Ectodermal cell (in vitro differentiated cells): ENCODE measurements around the gene ARRDC3.
A peak's percentile ranks its signal among the peaks of the same experiment; 100 is the strongest.
"Not testable (repeated sequence)": the region's sequence is repeated elsewhere in the genome, so short reads cannot be mapped to it uniquely, and the experiment has no call there.

ENCODE experiments used
- H3K27ac ChIP-seq: 2 replicates; pipeline ENCODE4 v1.7.0; 2013; ENCODE audit warnings: mild to moderate bottlenecking, low read depth, low read length; ENCODE audit not compliant: insufficient read depth, poor library complexity, severe bottlenecking
- H3K27me3 ChIP-seq: 2 replicates; pipeline ENCODE4 v1.7.0; 2013; ENCODE audit warnings: mild to moderate bottlenecking, low read length; ENCODE audit not compliant: insufficient read depth, control insufficient read depth, poor library complexity, severe bottlenecking
- H3K36me3 ChIP-seq: one replicate; pipeline ENCODE4 v1.7.0; 2013; ENCODE audit warnings: low read length; ENCODE audit not compliant: control insufficient read depth, insufficient read depth
- H3K4me1 ChIP-seq: one replicate; pipeline ENCODE4 v1.7.0; 2013; ENCODE audit warnings: low read length; ENCODE audit not compliant: control insufficient read depth, insufficient read depth
- H3K4me3 ChIP-seq: 2 replicates; pipeline ENCODE4 v1.7.0; 2013; ENCODE audit warnings: low read depth, low read length, control low read depth; ENCODE audit not compliant: insufficient read depth
- H3K9me3 ChIP-seq: 2 replicates; pipeline ENCODE4 v1.7.0; 2013; ENCODE audit warnings: mild to moderate bottlenecking, low read length, moderate library complexity; ENCODE audit not compliant: control insufficient read depth
- WGBS, 2 experiments: methylation state at CpG; one replicate each; pipeline ENCODE4 v1.1.7; 2013; ENCODE audit warnings: missing lambda C conversion rate in 2 of 2; 5-methylcytosine and 5-hydroxymethylcytosine counted together

The ARRDC3 gene

DNA sequence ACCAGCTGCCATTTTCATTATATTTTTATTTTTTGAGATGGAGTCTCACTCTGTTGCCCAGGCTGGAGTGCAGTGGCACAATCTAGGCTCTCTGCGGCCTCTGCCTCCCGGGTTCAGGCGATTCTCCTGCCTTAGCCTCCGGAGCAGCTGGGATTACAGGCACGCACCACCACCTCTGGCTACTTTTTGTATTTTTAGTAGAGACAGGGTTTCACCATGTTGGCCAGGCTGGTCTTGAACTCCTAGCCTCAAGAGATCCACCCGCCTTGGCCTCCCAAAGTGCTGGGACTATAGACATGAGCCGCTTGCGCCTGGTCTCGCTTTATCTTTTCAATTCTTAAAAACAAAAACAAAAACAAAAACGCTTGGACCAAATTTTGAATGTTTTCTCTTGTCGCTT lies 2.5 kb upstream of the ARRDC3 start:
- H3K36me3 ChIP-seq, H3K27ac ChIP-seq, H3K4me1 ChIP-seq, H3K4me3 ChIP-seq, H3K9me3 ChIP-seq, H3K27me3 ChIP-seq: not testable (repeated sequence)
- WGBS, 2 experiments, result 86 to 91% methylated on average over 11 of the region's 11 CpGs

DNA sequence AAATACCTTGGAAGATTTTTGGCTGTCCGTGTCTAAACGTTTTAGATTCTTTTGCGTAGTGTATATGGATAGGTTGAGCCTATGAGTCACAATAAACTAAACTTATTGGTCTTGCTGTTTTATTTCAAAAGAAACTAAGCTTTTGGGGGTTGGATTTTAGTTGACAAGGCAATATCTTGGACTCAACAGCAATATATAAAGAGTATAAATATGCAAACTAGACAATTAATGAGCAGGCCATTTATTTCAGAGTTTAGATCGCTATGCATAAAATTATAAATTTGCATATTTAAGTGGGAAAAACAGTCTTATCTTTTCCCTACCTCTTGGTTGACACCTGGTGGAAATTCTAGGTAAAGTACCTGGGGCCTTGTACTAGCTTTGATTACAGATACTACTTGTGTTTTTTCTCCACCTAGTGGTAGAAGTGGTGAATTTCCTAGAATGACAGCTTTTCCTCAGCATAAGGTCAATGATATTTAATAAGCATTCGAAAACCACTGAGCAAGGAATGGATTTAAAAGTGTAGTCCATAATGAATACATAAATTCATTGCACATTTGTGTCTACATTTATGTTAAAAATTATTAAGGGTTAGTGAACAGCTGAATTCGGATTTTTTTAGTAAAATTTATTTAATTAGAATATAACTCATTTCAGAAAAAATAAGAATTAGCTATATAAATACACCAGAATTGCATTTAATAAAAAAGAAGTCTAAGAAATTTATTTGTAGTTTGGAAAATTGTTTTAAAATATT lies 1.7 kb upstream of the ARRDC3 start:
- no peaks in the 10 kb centered on the region for H3K9me3 ChIP-seq
- H3K27ac ChIP-seq, result no peak overlapping the region
- H3K36me3 ChIP-seq, result no peaks in the 10 kb centered on the region
- H3K4me1 ChIP-seq, result no peaks in the 10 kb centered on the region
- H3K27me3 ChIP-seq, result no peaks in the 10 kb centered on the region
- 12% methylated on average over 5 of the region's 6 CpGs; no CpG with 5 or more reads in 1 of the 2 experiments for WGBS, 2 experiments
- H3K4me3 ChIP-seq, result no peak overlapping the region

DNA sequence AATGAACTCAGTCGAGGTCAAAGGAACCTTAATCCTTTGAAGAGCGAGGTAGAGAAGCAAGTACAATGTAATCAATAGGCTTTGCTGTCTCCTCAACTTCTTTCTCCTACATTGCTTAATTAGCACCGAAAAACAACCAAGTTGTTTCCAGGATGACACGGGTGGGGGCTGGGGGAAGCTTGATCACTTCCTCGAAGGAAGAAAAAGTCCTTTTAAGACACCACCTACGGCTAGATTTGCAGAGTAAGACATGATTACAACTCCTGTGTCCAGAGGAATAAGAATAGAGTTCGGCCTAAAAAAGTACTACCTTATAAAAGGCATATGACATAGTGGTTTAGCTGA lies 811 bp upstream of the ARRDC3 start:
- 2 to 7% methylated on average over 6 to 7 of the region's 7 CpGs for WGBS, 2 experiments
- H3K4me1 ChIP-seq, result no peaks in the 10 kb centered on the region
- H3K27me3 ChIP-seq, result no peaks in the 10 kb centered on the region
- no peaks in the 10 kb centered on the region for H3K9me3 ChIP-seq
- no peaks in the 10 kb centered on the region for H3K36me3 ChIP-seq
- H3K4me3 ChIP-seq, result peak overlapping the region; percentile 79
- H3K27ac ChIP-seq, result peak overlapping the region; percentile 100

DNA sequence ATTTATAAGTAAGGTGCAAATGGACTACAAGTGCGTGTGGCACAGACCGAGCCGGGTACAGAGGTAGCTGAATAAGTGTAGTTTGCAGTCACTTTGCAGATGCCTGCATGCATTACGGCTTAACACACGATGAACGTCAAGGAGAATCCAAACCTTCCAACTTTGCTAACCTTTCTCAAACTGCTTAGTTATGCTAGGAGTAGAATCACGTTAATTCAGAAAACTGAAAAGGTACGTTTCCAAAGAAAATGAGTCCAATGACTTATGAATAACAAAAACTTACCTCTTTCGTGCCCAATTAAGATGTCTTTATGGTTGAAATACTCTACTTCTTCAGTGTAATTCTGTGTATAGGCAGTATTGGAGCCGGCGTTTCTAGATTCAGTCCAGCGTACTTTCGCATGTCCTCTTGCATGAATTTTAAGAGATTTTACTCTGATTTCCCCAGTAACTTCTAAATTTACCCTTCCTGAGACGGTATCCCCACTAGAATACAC lies 539 bp downstream of the ARRDC3 start:
- Histone ChIP-seq H3K36me3 (no peaks in the 10 kb centered on the region), H3K9me3 (no peaks in the 10 kb centered on the region), H3K4me1 (peaks cover 4% of the 10 kb centered on the region), H3K27ac (peak overlapping the region; percentile 100), H3K27me3 (no peaks in the 10 kb centered on the region), H3K4me3 (peak overlapping the region; percentile 79)
- 0 to 1% methylated on average over 14 of the region's 14 CpGs for WGBS, 2 experiments

DNA sequence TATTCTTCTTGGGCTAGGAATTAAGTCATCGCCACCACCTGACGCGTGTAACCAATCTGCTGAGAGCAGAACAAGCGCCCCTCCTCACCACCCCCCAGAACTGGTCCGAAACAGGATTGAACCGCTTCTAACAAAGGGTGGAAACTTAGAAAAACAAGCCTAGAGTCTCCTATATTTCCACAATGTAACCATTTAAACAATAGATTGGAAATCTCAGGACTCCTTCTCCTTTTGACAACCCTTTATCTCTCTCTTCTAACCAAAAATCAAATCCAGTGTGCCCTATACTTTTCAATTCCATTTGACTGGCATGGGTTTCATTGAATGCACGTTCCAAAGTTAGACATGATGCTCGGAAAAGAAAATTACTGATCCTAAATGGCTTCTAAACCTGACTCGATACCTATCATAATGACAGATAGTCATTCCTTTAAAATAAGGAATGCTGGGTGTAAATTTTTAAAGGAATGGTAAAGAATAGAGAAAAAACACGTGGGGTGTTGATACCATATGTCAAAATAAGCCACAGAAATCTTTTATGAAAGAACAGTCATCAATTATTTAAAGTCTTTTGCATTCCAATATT lies 1.2 kb downstream of the ARRDC3 start:
- H3K27me3 ChIP-seq, result no peaks in the 10 kb centered on the region
- H3K36me3 ChIP-seq, result peaks cover 2% of the 10 kb centered on the region
- peak overlapping the region; percentile 79 for H3K4me3 ChIP-seq
- peak overlapping the region; percentile 100 for H3K27ac ChIP-seq
- H3K9me3 ChIP-seq, result no peaks in the 10 kb centered on the region
- 0% methylated on average over 9 to 10 of the region's 10 CpGs for WGBS, 2 experiments
- H3K4me1 ChIP-seq, result peaks cover 4% of the 10 kb centered on the region

DNA sequence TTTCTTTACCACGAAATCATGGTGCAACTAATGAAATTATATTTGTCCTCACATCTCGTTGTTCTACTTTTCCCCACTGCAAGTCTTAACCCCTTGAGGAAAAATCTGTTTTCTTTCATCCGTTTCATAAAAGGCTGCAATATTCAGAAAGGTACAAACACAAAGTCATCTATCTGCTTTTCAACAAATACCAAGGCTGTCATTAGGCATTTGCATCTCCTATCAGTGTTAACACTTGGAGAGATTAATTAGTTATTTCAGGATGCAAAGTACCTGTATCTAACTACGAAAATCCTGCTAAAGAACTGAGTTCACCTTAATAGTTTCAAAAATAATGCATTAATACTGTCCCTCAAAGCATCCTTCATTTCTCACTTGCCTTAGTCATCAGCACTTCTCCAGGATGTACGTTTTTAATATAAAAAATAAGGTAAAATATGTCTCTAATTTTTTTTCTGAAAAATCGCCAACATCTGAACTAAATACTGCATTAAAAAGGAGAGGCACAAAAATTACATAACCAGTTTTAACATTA lies 1.8 kb downstream of the ARRDC3 start:
- peak overlapping the region; percentile 79 for H3K4me3 ChIP-seq
- H3K36me3 ChIP-seq, result peaks cover 7% of the 10 kb centered on the region
- peak overlapping the region; percentile 100 for H3K27ac ChIP-seq

DNA sequence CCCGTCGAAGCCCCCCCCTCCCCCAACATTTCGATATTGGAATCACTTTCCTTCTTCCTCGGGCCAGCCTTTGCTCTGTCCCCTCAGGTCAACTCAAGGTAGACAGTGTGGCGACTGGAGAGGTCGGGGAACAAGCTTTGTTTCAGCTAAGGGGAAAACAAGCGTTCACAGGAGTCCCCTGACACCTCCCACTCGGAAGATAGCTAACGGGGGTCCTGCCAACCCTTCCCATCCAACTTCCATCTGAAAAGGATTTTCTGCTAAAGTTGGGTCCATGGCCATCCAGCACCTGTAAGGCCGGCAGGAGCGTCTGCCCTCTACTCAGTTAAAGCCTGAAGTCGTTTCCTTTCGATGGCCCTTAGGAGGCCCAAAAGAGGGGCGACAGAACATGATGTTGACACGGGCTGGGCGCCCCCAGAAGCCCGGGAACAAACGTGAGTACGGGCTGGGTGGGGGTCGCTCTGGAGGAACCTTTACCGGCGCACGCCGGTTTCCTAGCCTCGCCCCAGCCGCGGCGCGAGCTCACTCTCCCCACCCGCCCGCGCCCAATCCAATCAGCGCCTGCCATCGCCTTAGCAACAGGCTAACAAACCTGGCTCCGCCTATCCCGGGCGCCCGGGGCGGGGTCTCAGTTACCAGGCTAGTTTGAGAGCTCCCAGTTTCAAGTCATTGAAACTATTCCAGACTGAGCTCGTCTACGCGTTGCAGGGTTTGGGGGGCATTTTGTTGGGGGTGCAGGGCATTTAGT lies 2.5 kb downstream of the ARRDC3 start:
- Histone ChIP-seq H3K9me3 (no peaks in the 10 kb centered on the region), H3K36me3 (peaks cover 7% of the 10 kb centered on the region), H3K4me3 (peak overlapping the region; percentile 79), H3K27ac (peak overlapping the region; percentile 100), H3K27me3 (no peaks in the 10 kb centered on the region), H3K4me1 (peaks cover 4% of the 10 kb centered on the region)
- WGBS, 2 experiments, result 0% methylated on average over 42 of the region's 42 CpGs

More for the DNA sequence above, 1.8 kb downstream of the ARRDC3 start:
- Histone ChIP-seq H3K27me3 (no peaks in the 10 kb centered on the region), H3K4me1 (peaks cover 4% of the 10 kb centered on the region), H3K9me3 (no peaks in the 10 kb centered on the region)
- WGBS, 2 experiments, result 0% methylated on average over 5 to 6 of the region's 6 CpGs

DNA sequence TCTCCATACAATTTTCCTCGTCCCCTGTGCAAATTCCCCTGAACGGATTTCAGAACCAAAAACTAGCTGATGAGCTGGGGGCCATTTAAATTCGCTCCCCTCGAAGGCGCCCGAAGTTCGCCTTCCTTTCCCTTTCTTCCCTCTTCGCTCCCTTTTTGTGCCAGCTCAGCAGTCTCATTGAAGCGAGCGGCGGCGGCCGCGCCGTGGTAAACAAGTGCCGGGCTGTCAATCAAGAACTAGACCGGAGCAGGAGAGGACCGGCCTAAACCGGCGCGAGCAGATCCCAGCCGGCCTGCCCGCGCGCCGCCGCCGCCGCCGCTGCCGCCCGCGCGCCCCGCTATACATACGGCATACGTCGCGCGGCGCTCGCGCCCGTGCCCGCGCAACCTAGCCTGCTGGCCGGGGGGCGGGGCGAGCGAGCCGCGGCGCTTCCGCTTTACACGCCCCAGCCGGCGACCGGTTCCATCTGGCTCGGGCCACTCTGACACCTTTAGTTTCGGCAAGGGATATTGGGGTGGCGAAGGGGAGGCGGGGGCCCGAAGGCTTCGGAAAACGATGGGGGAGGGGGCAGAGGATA lies 3.1 kb downstream of the ARRDC3 start:
- no peaks in the 10 kb centered on the region for H3K27me3 ChIP-seq
- H3K27ac ChIP-seq, result peak overlapping the region; percentile 100
- peaks cover 9% of the 10 kb centered on the region for H3K36me3 ChIP-seq
- 0% methylated on average over 65 of the region's 65 CpGs for WGBS, 2 experiments
- H3K4me3 ChIP-seq, result peak overlapping the region; percentile 79
- H3K9me3 ChIP-seq, result no peaks in the 10 kb centered on the region
- H3K4me1 ChIP-seq, result peaks cover 4% of the 10 kb centered on the region

DNA sequence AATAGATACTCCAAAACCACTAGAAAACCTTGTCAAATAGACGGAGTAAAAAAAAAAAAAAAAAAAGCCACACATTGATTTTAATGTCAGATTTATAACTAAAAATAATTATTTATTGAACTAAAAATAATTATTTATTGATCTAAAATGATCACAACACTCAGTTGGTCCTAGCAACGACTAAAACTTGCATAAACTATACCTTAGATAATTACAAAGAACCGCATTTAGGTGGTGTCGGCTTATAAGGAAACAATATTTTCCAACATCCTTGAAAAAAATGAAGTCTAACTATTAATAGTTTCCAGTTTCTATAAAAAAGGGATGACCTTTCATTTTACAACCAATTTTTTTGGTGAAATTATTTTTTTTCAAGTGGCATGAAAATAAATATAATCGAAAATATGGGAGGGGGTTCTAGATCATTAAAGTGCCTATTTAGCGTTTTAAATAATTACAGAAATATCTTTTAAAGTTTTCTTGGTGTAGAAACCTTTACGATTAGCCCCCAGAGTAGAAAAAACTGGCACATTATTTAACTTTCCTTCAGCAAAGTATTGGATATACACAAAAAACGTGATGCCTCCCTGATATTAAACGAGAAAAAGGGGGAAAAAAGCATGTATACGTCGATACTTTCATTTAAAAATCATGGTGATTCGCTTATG lies 3.7 kb downstream of the ARRDC3 start:
- peaks cover 15% of the 10 kb centered on the region for H3K36me3 ChIP-seq
- WGBS, 2 experiments, result 3 to 8% methylated on average over 5 to 10 of the region's 12 CpGs
- no peaks in the 10 kb centered on the region for H3K27me3 ChIP-seq
- H3K4me3 ChIP-seq, result peak overlapping the region; percentile 60
- peak overlapping the region; percentile 100 for H3K27ac ChIP-seq
- H3K4me1 ChIP-seq, result peaks cover 4% of the 10 kb centered on the region
- no peaks in the 10 kb centered on the region for H3K9me3 ChIP-seq
